Fibroblast of villous mesenchyme (primary cell): Measurements from ENCODE around the gene ABTB2. TPM values are rescaled to one million over a fixed set of nuclear protein-coding genes. Genes with fewer than 3 reads are reported as not detected.

Experiments used
- DNase-seq: peaks from one replicate; pipeline ENCODE4 v3.0.0-alpha.2; 2010; ENCODE audit warnings: low read depth
- H3K4me3 ChIP-seq: 2 replicates; pipeline ENCODE4 v1.5.1; 2011; ENCODE audit warnings: low read depth, mild to moderate bottlenecking, low read length
- CTCF ChIP-seq: IDR thresholded peaks from 2 replicates; pipeline ENCODE4 v1.5.1; 2012; ENCODE audit warnings: low read depth, mild to moderate bottlenecking, low read length; ENCODE audit not compliant: insufficient read depth
- total RNA-seq: library from RNA; depleted of rRNA; stranded (reverse); fragments of >200 nt; gene quantifications from 2 replicates; pipeline ENCODE4 v1.2.3, GENCODE V29; 2012

The ABTB2 gene
- total RNA-seq, 1 donor = 3.9 TPM

GRCh38 chr11:34176751-34177209 lies 181.0 kb downstream of the ABTB2 start:
- H3K4me3 ChIP-seq = no peak overlapping the region
- peak; percentile 48 for DNase-seq
- no peak for TF ChIP-seq CTCF

- no peak for DNase-seq
- no peak overlapping the region for H3K4me3 ChIP-seq
Measured at GRCh38 chr11:34175284-34176019, 182.4 kb downstream of the ABTB2 start.

GRCh38 chr11:34174412-34175041 lies 183.3 kb downstream of the ABTB2 start:
- peak overlapping the region; percentile 49 for H3K4me3 ChIP-seq
- peak; percentile 95 for TF ChIP-seq CTCF
- peak; percentile 67 for DNase-seq

More at GRCh38 chr11:34175284-34176019, 182.4 kb downstream of the ABTB2 start:
- no peak for TF ChIP-seq CTCF

GRCh38 chr11:34173050-34173449 lies 184.8 kb downstream of the ABTB2 start:
- no peak for DNase-seq
- H3K4me3 ChIP-seq = no peak overlapping the region
- TF ChIP-seq CTCF = no peak

GRCh38 chr11:34169686-34170085 lies 188.1 kb downstream of the ABTB2 start:
- no peak for TF ChIP-seq CTCF
- no peak overlapping the region for H3K4me3 ChIP-seq
- DNase-seq = no peak

- TF ChIP-seq CTCF = no peak
- H3K4me3 ChIP-seq = no peak overlapping the region
- peak; percentile 78 for DNase-seq
Measured at GRCh38 chr11:34168642-34169420, 189.0 kb downstream of the ABTB2 start.
